ENCODE results near the gene MEGF11.

- TF ChIP-seq CTCF (IDR thresholded peaks at IDR 0.05), result no peak
- no peak for TF ChIP-seq POLR2A (IDR thresholded peaks at IDR 0.05)
Observed at GRCh38 chr15:66154581-66154980, 99.0 kb downstream of the MEGF11 start.

All from uterus (tissue), 2 donors.